Suprapubic skin (tissue), 4 donors: ENCODE results near the gene RWDD3. TPM values are rescaled to one million over a fixed set of nuclear protein-coding genes. Genes with fewer than 3 reads are reported as not detected.

Source experiments
- DNase-seq, 2 donors: peaks; one replicate each; pipeline ENCODE4 v3.0.0-alpha.2; 2019; ENCODE audit warnings: low spot score in 2 of 2
- H3K27ac ChIP-seq: fragments of 200-600 bp; sonication (generic); one replicate; pipeline ENCODE4 v1.5.1; 2019
- H3K27me3 ChIP-seq: fragments of 200-600 bp; sonication (generic); one replicate; pipeline ENCODE4 v1.5.1; 2019
- H3K36me3 ChIP-seq: fragments of 200-600 bp; sonication (generic); one replicate; pipeline ENCODE4 v1.5.1; 2019
- H3K4me1 ChIP-seq: fragments of 200-600 bp; sonication (generic); one replicate; pipeline ENCODE4 v1.5.1; 2019
- H3K4me3 ChIP-seq: fragments of 200-600 bp; sonication (generic); one replicate; pipeline ENCODE4 v1.5.1; 2019; ENCODE audit warnings: mild to moderate bottlenecking
- H3K9me3 ChIP-seq: fragments of 200-600 bp; sonication (generic); one replicate; pipeline ENCODE4 v1.5.1; 2019
- CTCF ChIP-seq, 2 donors: fragments of 200-600 bp in 1 of 2; fragments of 450-650 bp in 1 of 2; sonication (generic) in 1 of 2; IDR thresholded peaks; one replicate each; pipeline ENCODE4 v1.5.1; 2016 to 2019; ENCODE audit warnings: antibody characterized with exemption in 2 of 2, mild to moderate bottlenecking in 1 of 2, moderate library complexity in 1 of 2
- EP300 ChIP-seq: sonication (generic); formaldehyde crosslinking; IDR thresholded peaks from one replicate; pipeline ENCODE4 v1.6.1; 2017; ENCODE audit warnings: antibody characterized with exemption
- POLR2A ChIP-seq, 2 donors: fragments of 450-650 bp; IDR thresholded peaks; one replicate each; pipeline ENCODE4 v1.6.1; 2017; ENCODE audit warnings: antibody characterized with exemption in 2 of 2, mild to moderate bottlenecking in 2 of 2, moderate library complexity in 2 of 2
- POLR2AphosphoS5 ChIP-seq, 3 donors: sonication (generic); formaldehyde crosslinking; IDR thresholded peaks; one replicate each; pipeline ENCODE4 v1.6.1; 2017; ENCODE audit warnings: antibody characterized with exemption in 3 of 3
- WGBS: methylation state at CpG from one replicate; pipeline ENCODE4 v1.1.5; 2018; 5-methylcytosine and 5-hydroxymethylcytosine counted together
- total RNA-seq, 4 donors: library from RNA; depleted of rRNA; stranded (reverse); fragments of >200 nt; gene quantifications; one replicate each; pipeline ENCODE4 v1.1.0, GENCODE V29; 2016

The RWDD3 gene
- total RNA-seq, 4 donors from 2014 or later = 6.9 to 12.6 (median 9.4) TPM

DNA sequence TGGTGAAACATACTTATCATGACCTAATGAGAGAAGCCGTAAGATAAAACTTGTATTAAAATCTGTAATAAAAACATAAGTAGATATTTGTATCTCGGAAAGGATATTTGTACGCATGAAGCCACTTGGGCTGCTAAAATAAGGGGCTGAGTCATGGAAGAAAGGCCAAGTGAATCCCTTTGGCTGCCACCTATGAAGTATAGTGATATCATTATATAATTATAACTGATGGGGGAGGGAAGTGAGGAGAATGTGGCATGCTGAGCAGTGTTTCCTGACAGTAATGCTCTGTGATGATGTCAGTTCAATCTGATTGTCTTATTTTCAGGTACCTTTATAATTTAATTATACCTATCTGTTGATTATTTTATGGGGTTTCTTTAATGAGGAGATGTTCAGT is 13.6 kb downstream of the RWDD3 start:
- WGBS = 97% methylated on average over 3 of the region's 3 CpGs
- TF ChIP-seq POLR2A (IDR thresholded peaks at IDR 0.05) (no peak), POLR2AphosphoS5 (IDR thresholded peaks at IDR 0.05) (no peak), CTCF (IDR thresholded peaks at IDR 0.05) (no peak), EP300 (no peak)
- Histone ChIP-seq H3K36me3 (peaks cover 12% of the 10 kb centered on the region), H3K4me3 (no peak overlapping the region), H3K9me3 (no peaks in the 10 kb centered on the region), H3K27me3 (no peaks in the 10 kb centered on the region), H3K4me1 (peaks cover 3% of the 10 kb centered on the region), H3K27ac (no peak overlapping the region)
- DNase-seq = no peak

- H3K36me3 ChIP-seq = peaks cover 7% of the 10 kb centered on the region
- no peak for DNase-seq
- H3K4me3 ChIP-seq = no peak overlapping the region
- no peaks in the 10 kb centered on the region for H3K4me1 ChIP-seq
- H3K27me3 ChIP-seq = no peaks in the 10 kb centered on the region
- H3K9me3 ChIP-seq = no peaks in the 10 kb centered on the region
- no peak overlapping the region for H3K27ac ChIP-seq
- TF ChIP-seq POLR2A (IDR thresholded peaks at IDR 0.05) (no peak), EP300 (no peak), POLR2AphosphoS5 (IDR thresholded peaks at IDR 0.05) (no peak), CTCF (IDR thresholded peaks at IDR 0.05) (no peak)
- 68% methylated on average over 1 of the region's 1 CpG for WGBS
Measured at GRCh38 chr1:95249916-95250315, 15.9 kb downstream of the RWDD3 start.

GRCh38 chr1:95252422-95252821 is 18.4 kb downstream of the RWDD3 start:
- Histone ChIP-seq H3K27me3 (no peaks in the 10 kb centered on the region), H3K36me3 (peaks cover 6% of the 10 kb centered on the region), H3K4me3 (no peak overlapping the region), H3K9me3 (no peaks in the 10 kb centered on the region), H3K27ac (no peak overlapping the region), H3K4me1 (no peaks in the 10 kb centered on the region)
- no peak for TF ChIP-seq EP300
- TF ChIP-seq POLR2AphosphoS5 (IDR thresholded peaks at IDR 0.05) = no peak
- no peak for TF ChIP-seq CTCF (IDR thresholded peaks at IDR 0.05)
- TF ChIP-seq POLR2A (IDR thresholded peaks at IDR 0.05) = no peak
- no peak for DNase-seq
- 89% methylated on average over 4 of the region's 4 CpGs for WGBS

DNA sequence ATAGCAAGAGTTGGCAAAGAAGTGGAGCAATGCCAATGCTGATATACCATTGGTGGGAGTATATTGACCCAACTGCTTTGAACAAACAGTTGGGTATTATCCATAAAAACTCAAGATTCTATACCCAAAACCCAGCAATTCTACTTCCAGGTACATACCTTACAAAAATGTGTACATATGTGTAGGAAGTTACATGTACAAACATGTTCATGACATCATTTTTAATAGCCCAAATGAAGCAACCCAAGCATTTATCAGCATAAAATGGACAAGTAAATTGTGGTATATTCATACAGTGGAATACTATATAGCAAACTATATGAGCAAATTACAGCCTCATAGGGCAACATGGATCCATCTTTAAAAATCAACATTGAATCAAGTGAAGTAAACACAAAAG is 20.9 kb downstream of the RWDD3 start:
- H3K27me3 ChIP-seq = no peaks in the 10 kb centered on the region
- TF ChIP-seq CTCF (IDR thresholded peaks at IDR 0.05) (no peak), EP300 (no peak), POLR2A (IDR thresholded peaks at IDR 0.05) (no peak), POLR2AphosphoS5 (IDR thresholded peaks at IDR 0.05) (no peak)
- no peaks in the 10 kb centered on the region for H3K9me3 ChIP-seq
- H3K27ac ChIP-seq = no peak overlapping the region
- no peak for DNase-seq
- no peak overlapping the region for H3K4me3 ChIP-seq
- H3K36me3 ChIP-seq = peaks cover 6% of the 10 kb centered on the region
- H3K4me1 ChIP-seq = no peaks in the 10 kb centered on the region

- no peaks in the 10 kb centered on the region for H3K27me3 ChIP-seq
- H3K4me1 ChIP-seq = no peaks in the 10 kb centered on the region
- no peak overlapping the region for H3K27ac ChIP-seq
- H3K4me3 ChIP-seq = no peak overlapping the region
- DNase-seq = no peak
- 91% methylated on average over 1 of the region's 1 CpG for WGBS
- TF ChIP-seq POLR2A (IDR thresholded peaks at IDR 0.05) (no peak), POLR2AphosphoS5 (IDR thresholded peaks at IDR 0.05) (no peak), EP300 (no peak), CTCF (IDR thresholded peaks at IDR 0.05) (no peak)
- H3K36me3 ChIP-seq = peaks cover 6% of the 10 kb centered on the region
- no peaks in the 10 kb centered on the region for H3K9me3 ChIP-seq
Measured at GRCh38 chr1:95255826-95256225, 21.8 kb downstream of the RWDD3 start.
